CD4-positive, alpha-beta T cell treated with Interleukin-1 beta for 1 hour (primary cell): ENCODE results near the gene NIPBL.
"Not testable (repeated sequence)": the region's sequence is repeated elsewhere in the genome, so short reads cannot be mapped to it uniquely, and the experiment has no call there.

Experiments used
- DNase-seq, 2 donors: peaks; one replicate each; pipeline ENCODE4 v3.0.0-alpha.2; 2020 to 2022

The NIPBL gene

GRCh38 chr5:36879274-36880033 is 2.9 kb downstream of the NIPBL start:
- no peak for DNase-seq

GRCh38 chr5:36880761-36881160 is 4.2 kb downstream of the NIPBL start:
- DNase-seq, result no peak

- no peak for DNase-seq
These were observed 4.7 kb downstream of the NIPBL start for GRCh38 chr5:36881304-36881703.

GRCh38 chr5:36881807-36882206 is 5.2 kb downstream of the NIPBL start:
- DNase-seq, result no peak

GRCh38 chr5:36882250-36882649 is 5.7 kb downstream of the NIPBL start:
- no peak for DNase-seq

GRCh38 chr5:36883894-36884462 is 7.4 kb downstream of the NIPBL start:
- DNase-seq, result no peak

GRCh38 chr5:36885149-36885548 is 8.6 kb downstream of the NIPBL start:
- no peak for DNase-seq

GRCh38 chr5:36885566-36886485 is 9.3 kb downstream of the NIPBL start:
- no peak for DNase-seq

- DNase-seq, result no peak
These were observed 10.2 kb downstream of the NIPBL start for GRCh38 chr5:36886791-36887190.

GRCh38 chr5:36887532-36887931 is 11.0 kb downstream of the NIPBL start:
- no peak for DNase-seq

GRCh38 chr5:36888303-36888702 is 11.7 kb downstream of the NIPBL start:
- no peak for DNase-seq

GRCh38 chr5:36889264-36889663 is 12.7 kb downstream of the NIPBL start:
- no peak for DNase-seq

GRCh38 chr5:36891266-36891665 is 14.7 kb downstream of the NIPBL start:
- no peak for DNase-seq

- not testable (repeated sequence) for DNase-seq
These were observed 15.7 kb downstream of the NIPBL start for GRCh38 chr5:36892085-36892830.

GRCh38 chr5:36894954-36895353 is 18.4 kb downstream of the NIPBL start:
- no peak for DNase-seq

GRCh38 chr5:36896476-36896875 is 19.9 kb downstream of the NIPBL start:
- no peak for DNase-seq

- no peak for DNase-seq
These were observed 21.0 kb downstream of the NIPBL start for GRCh38 chr5:36897616-36898015.

- DNase-seq, result no peak
These were observed 23.3 kb downstream of the NIPBL start for GRCh38 chr5:36899860-36900259.

- no peak for DNase-seq
These were observed 23.7 kb downstream of the NIPBL start for GRCh38 chr5:36900283-36900682.

GRCh38 chr5:36901077-36901476 is 24.5 kb downstream of the NIPBL start:
- DNase-seq, result not testable (repeated sequence)

GRCh38 chr5:36901856-36902255 is 25.3 kb downstream of the NIPBL start:
- no peak for DNase-seq

- no peak for DNase-seq
These were observed 25.8 kb downstream of the NIPBL start for GRCh38 chr5:36902353-36902752.

GRCh38 chr5:36904677-36905076 is 28.1 kb downstream of the NIPBL start:
- no peak for DNase-seq
